Effector memory CD4-positive, alpha-beta T cell (primary cell): Measurements from ENCODE around the gene AQP12B.

Experiments used
- DNase-seq, 3 donors: peaks; one replicate each; pipeline ENCODE4 v3.0.0-alpha.2; 2020
- H3K27ac ChIP-seq: 2 replicates; pipeline ENCODE4 v1.7.0; 2013; ENCODE audit warnings: mild to moderate bottlenecking, low read length, moderate library complexity; ENCODE audit not compliant: insufficient read depth, poor library complexity, severe bottlenecking
- H3K27me3 ChIP-seq: replicated peaks from 2 replicates; pipeline ENCODE4 v1.7.0; 2013; ENCODE audit warnings: mild to moderate bottlenecking, low read length; ENCODE audit not compliant: insufficient read depth, control insufficient read depth, poor library complexity, severe bottlenecking
- H3K36me3 ChIP-seq: 2 replicates; pipeline ENCODE4 v1.7.0; 2013; ENCODE audit warnings: mild to moderate bottlenecking, low read length, moderate library complexity; ENCODE audit not compliant: control insufficient read depth, insufficient read depth
- H3K4me1 ChIP-seq: 2 replicates; pipeline ENCODE4 v1.7.0; 2013; ENCODE audit warnings: low read length, mild to moderate bottlenecking; ENCODE audit not compliant: control insufficient read depth, insufficient read depth, poor library complexity, severe bottlenecking
- H3K4me3 ChIP-seq: 2 replicates; pipeline ENCODE4 v1.7.0; 2013; ENCODE audit warnings: low read length, low read depth, mild to moderate bottlenecking; ENCODE audit not compliant: insufficient read depth, poor library complexity, severe bottlenecking
- H3K9me3 ChIP-seq: 2 replicates; pipeline ENCODE4 v1.7.0; 2013; ENCODE audit warnings: mild to moderate bottlenecking, low read length, moderate library complexity; ENCODE audit not compliant: control insufficient read depth

The AQP12B gene

GRCh38 chr2:240725266-240725665 lies 42.6 kb upstream of the AQP12B start:
- Histone ChIP-seq H3K27ac (no peak overlapping the region), H3K4me3 (no peak overlapping the region), H3K9me3 (no peaks in the 10 kb centered on the region), H3K27me3 (no peaks in the 10 kb centered on the region), H3K4me1 (no peaks in the 10 kb centered on the region), H3K36me3 (no peaks in the 10 kb centered on the region)
- DNase-seq: no peak

- no peak for DNase-seq
- H3K27me3 ChIP-seq: no peaks in the 10 kb centered on the region
- no peaks in the 10 kb centered on the region for H3K9me3 ChIP-seq
- no peak overlapping the region for H3K27ac ChIP-seq
- H3K4me1 ChIP-seq: no peaks in the 10 kb centered on the region
- H3K36me3 ChIP-seq: no peaks in the 10 kb centered on the region
- H3K4me3 ChIP-seq: no peak overlapping the region
These were observed 41.7 kb upstream of the AQP12B start for GRCh38 chr2:240724431-240724830.

DNA sequence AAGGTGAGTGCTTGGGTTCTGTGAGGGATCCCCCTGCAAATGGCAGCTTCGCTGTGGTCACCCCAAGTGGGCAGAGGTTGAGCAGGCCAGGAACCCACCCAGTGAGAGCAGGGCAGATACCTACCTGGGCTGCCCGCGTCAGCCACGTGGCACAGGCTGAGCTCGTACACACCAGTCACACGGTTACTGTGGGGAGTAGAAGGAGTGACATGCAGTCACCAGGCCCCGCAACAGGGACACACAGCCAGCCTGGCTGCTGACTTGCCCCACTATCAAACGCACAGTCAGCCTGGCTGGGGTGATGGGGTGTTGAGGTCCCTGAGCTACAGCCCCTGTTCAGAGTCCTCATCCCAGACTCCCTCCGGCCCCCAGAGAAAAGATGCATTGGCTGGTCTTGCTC lies 41.2 kb upstream of the AQP12B start:
- H3K27me3 ChIP-seq: no peaks in the 10 kb centered on the region
- no peak overlapping the region for H3K4me3 ChIP-seq
- no peak overlapping the region for H3K27ac ChIP-seq
- H3K9me3 ChIP-seq: no peaks in the 10 kb centered on the region
- no peaks in the 10 kb centered on the region for H3K4me1 ChIP-seq
- H3K36me3 ChIP-seq: no peaks in the 10 kb centered on the region
- DNase-seq: no peak

DNA sequence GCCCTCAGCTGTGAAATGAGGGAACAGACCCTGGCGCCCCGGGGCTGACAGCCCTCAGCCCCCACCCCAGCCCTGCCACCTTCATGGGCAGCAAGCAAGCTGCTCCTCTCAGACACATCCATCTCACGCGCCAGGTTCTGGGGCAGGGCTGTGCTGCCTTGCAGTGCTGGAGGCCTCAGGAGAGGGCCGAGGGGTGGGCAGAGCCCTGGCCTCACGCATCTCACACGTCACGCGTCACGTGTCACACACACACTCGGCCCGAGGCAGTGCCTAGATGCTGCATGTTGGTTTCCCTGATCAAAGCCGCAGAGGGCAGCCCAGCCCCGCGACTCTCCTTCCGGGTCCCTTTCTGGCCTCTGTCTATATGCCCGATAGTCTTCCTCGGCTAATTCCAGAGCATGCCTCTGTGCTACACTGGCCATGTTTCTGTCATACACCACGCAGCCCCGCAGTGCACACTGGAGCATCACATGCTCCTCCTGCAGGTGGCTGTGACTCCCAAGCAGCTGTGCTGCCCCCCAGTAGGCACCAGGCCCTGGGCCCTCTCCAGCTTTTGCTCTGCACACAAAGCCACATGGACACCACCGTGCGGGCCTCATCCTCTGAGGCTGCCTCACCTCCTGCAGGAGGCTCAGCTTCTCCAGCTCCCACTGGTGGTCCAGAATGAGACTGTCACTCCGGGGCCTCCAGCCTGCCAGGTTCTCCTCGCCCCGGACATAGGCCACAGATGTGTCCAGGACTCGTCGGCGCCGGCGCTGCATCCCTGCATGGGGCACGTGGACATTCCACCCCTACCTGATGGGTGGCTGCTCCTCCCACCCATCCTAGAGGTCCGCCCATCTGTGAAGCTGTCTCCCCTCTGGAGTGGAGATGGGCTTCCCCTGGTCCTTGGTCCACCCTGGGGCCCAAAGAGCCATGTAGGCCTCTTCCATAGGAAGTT lies 40.4 kb upstream of the AQP12B start:
- no peak for DNase-seq
- Histone ChIP-seq H3K4me1 (no peaks in the 10 kb centered on the region), H3K27me3 (no peaks in the 10 kb centered on the region), H3K9me3 (no peaks in the 10 kb centered on the region), H3K4me3 (no peak overlapping the region), H3K36me3 (no peaks in the 10 kb centered on the region), H3K27ac (no peak overlapping the region)

DNA sequence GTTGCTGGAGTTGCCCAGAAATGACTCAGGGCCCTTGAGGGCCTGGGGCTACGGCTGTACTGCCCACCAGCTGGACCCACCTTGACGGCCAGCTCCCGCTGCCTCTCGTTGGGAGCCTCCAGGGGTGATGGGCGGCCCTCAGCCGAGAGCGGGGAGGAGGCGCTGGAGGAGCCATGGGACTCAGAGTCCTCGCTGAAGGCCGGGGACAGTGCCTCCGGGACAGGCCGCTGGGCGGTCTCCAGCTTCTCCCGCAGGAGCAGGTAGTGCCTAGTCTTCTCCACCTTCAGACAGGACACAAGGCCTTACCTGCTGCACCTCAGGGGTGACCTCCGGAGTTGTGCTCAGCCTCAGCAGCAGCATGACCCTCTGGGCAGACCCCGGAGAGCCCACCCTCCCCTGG lies 39.7 kb upstream of the AQP12B start:
- Histone ChIP-seq H3K36me3 (no peaks in the 10 kb centered on the region), H3K27me3 (no peaks in the 10 kb centered on the region), H3K4me1 (no peaks in the 10 kb centered on the region), H3K4me3 (no peak overlapping the region), H3K9me3 (no peaks in the 10 kb centered on the region), H3K27ac (no peak overlapping the region)
- DNase-seq: no peak

GRCh38 chr2:240721596-240722180 lies 39.0 kb upstream of the AQP12B start:
- Histone ChIP-seq H3K36me3 (no peaks in the 10 kb centered on the region), H3K4me1 (no peaks in the 10 kb centered on the region), H3K27ac (no peak overlapping the region), H3K27me3 (no peaks in the 10 kb centered on the region), H3K9me3 (no peaks in the 10 kb centered on the region), H3K4me3 (no peak overlapping the region)
- DNase-seq: no peak

GRCh38 chr2:240720686-240721595 lies 38.3 kb upstream of the AQP12B start:
- Histone ChIP-seq H3K27ac (no peak overlapping the region), H3K4me3 (no peak overlapping the region), H3K36me3 (no peaks in the 10 kb centered on the region), H3K4me1 (no peaks in the 10 kb centered on the region), H3K27me3 (no peaks in the 10 kb centered on the region), H3K9me3 (no peaks in the 10 kb centered on the region)
- DNase-seq: no peak

DNA sequence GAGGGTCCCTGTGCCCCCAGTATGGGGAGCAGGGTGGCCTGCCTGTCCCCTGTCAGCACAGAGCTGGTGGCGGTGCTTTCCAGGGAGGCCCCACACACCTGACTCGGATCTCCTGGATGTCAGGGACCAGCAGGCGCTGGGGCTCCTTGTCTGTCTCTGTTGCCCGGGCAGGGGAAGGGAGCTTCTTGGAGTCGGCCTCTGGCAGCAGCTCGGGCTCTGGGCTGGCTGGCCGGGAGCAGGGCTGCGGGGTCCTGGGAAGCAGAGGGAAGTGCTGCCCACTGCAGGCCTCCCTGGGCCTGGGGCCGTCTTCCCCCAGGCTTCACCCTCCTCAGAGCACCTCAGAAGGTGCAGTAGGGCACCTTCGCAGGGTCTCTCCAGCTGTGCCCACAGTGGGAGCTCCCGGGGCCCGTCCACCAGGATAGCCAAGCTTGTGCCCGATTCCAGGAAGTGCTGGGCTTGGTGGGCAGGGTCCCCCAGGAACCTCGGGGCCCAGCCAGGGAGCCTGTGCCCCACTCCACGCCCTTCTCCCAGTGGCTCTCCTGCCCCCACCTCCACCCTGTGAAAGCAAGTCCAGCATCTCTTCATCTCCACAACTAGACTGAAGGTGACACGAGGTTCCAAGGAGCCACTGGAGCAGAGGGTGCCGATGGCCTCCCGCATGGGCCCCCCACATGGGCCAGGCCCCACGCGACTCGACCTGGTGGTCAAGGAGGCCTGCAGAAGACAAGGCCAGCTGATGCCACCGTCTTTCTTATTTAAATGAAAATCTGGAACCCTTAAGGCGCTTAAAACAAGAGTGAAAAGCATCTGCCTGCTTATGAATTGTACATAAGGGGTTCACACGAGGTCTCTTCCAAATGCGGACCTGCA lies 37.2 kb upstream of the AQP12B start:
- DNase-seq: no peak
- H3K36me3 ChIP-seq: no peaks in the 10 kb centered on the region
- no peaks in the 10 kb centered on the region for H3K9me3 ChIP-seq
- H3K27me3 ChIP-seq: no peaks in the 10 kb centered on the region
- H3K4me1 ChIP-seq: no peaks in the 10 kb centered on the region
- no peak overlapping the region for H3K27ac ChIP-seq
- no peak overlapping the region for H3K4me3 ChIP-seq

- Histone ChIP-seq H3K9me3 (no peaks in the 10 kb centered on the region), H3K36me3 (no peaks in the 10 kb centered on the region), H3K27me3 (no peaks in the 10 kb centered on the region), H3K4me1 (no peaks in the 10 kb centered on the region), H3K27ac (no peak overlapping the region), H3K4me3 (no peak overlapping the region)
- DNase-seq: no peak
These were observed 36.3 kb upstream of the AQP12B start for GRCh38 chr2:240718896-240719490.
